DOHH2 (cell line): Measurements from ENCODE around the gene GRPR.
"Not testable (repeated sequence)": the region's sequence is repeated elsewhere in the genome, so short reads cannot be mapped to it uniquely, and the experiment has no call there.

Experiments used
- H3F3A ChIP-seq: fragments of 200-600 bp; sonication (generic), shearing (Covaris generic); 2 replicates; pipeline ENCODE4 v1.6.0; 2016; ENCODE audit warnings: antibody characterized with exemption, mild to moderate bottlenecking; ENCODE audit not compliant: control insufficient read depth, insufficient read depth
- H3K27ac ChIP-seq: fragments of 200-600 bp; sonication (generic); 2 replicates; pipeline ENCODE4 v1.5.1; 2014; ENCODE audit warnings: low read depth, mild to moderate bottlenecking, low read length, moderate library complexity
- H3K27me3 ChIP-seq: fragments of 200-600 bp; sonication (generic); 2 replicates; pipeline ENCODE4 v1.6.1; 2014; ENCODE audit warnings: mild to moderate bottlenecking, low read length, mixed read lengths; ENCODE audit not compliant: control insufficient read depth
- H3K36me3 ChIP-seq: fragments of 200-600 bp; sonication (generic); 2 replicates; pipeline ENCODE4 v1.6.1; 2014; ENCODE audit warnings: mild to moderate bottlenecking, low read length, moderate library complexity, mixed read lengths; ENCODE audit not compliant: control insufficient read depth
- H3K4me1 ChIP-seq: fragments of 200-600 bp; sonication (generic); 2 replicates; pipeline ENCODE4 v1.6.1; 2014; ENCODE audit warnings: mild to moderate bottlenecking, low read length, mixed read lengths; ENCODE audit not compliant: control insufficient read depth
- H3K4me2 ChIP-seq: fragments of 200-600 bp; sonication (generic); 2 replicates; pipeline ENCODE4 v1.6.0; 2014; ENCODE audit warnings: mild to moderate bottlenecking, low read length, moderate library complexity
- H3K4me3 ChIP-seq: fragments of 200-600 bp; sonication (generic); 2 replicates; pipeline ENCODE4 v1.5.1; 2014; ENCODE audit warnings: mild to moderate bottlenecking, low read length, mixed read lengths
- H3K79me2 ChIP-seq: fragments of 200-600 bp; sonication (generic); 2 replicates; pipeline ENCODE4 v1.6.1; 2014; ENCODE audit warnings: mild to moderate bottlenecking, low read length, mixed read lengths; ENCODE audit not compliant: control insufficient read depth
- H3K9me2 ChIP-seq: fragments of 200-600 bp; sonication (generic); replicated peaks from 2 replicates; pipeline ENCODE4 v1.6.1; 2014; ENCODE audit warnings: mild to moderate bottlenecking, low read length, mixed read lengths; ENCODE audit not compliant: control insufficient read depth
- H3K9me3 ChIP-seq: fragments of 200-600 bp; sonication (generic); 2 replicates; pipeline ENCODE4 v1.6.1; 2014; ENCODE audit warnings: antibody characterized with exemption, low read length, mixed read lengths; ENCODE audit not compliant: control insufficient read depth, insufficient read depth
- H4K20me1 ChIP-seq: fragments of 200-600 bp; sonication (generic); 2 replicates; pipeline ENCODE4 v1.6.0; 2014; ENCODE audit warnings: low read depth, mild to moderate bottlenecking, antibody characterized with exemption, low read length, moderate library complexity; ENCODE audit not compliant: control insufficient read depth, insufficient read depth
- CTCF ChIP-seq: fragments of 200-600 bp; sonication (generic); IDR thresholded peaks from one replicate; pipeline ENCODE4 v1.5.1; 2014; ENCODE audit warnings: antibody characterized with exemption, mild to moderate bottlenecking, low read depth, low read length; ENCODE audit not compliant: poor library complexity, severe bottlenecking
- EZH2phosphoT487 ChIP-seq: fragments of 200-600 bp; sonication (generic); IDR thresholded peaks from 2 replicates; pipeline ENCODE4 v1.6.1; 2017; ENCODE audit warnings: borderline replicate concordance, mild to moderate bottlenecking, antibody characterized with exemption, low read length, moderate library complexity, mixed read lengths

The GRPR gene

GRCh38 chrX:16156692-16157331, 33.4 kb downstream of the GRPR start:
- no peak for TF ChIP-seq EZH2phosphoT487
- TF ChIP-seq CTCF, result no peak
- Histone ChIP-seq H3F3A (no peaks in the 10 kb centered on the region), H3K36me3 (no peaks in the 10 kb centered on the region)

GRCh38 chrX:16160729-16161128, 37.4 kb downstream of the GRPR start:
- H4K20me1 ChIP-seq, result no peaks in the 10 kb centered on the region
- no peaks in the 10 kb centered on the region for H3K79me2 ChIP-seq
- H3K9me3 ChIP-seq, result no peaks in the 10 kb centered on the region
- H3K4me1 ChIP-seq, result no peaks in the 10 kb centered on the region
- H3K36me3 ChIP-seq, result no peaks in the 10 kb centered on the region
- H3K4me2 ChIP-seq, result no peak overlapping the region
- TF ChIP-seq EZH2phosphoT487, result no peak
- TF ChIP-seq CTCF, result no peak
- no peak overlapping the region for H3K4me3 ChIP-seq
- no peak overlapping the region for H3K27ac ChIP-seq
- no peaks in the 10 kb centered on the region for H3K27me3 ChIP-seq
- no peaks in the 10 kb centered on the region for H3F3A ChIP-seq
- no peaks in the 10 kb centered on the region for H3K9me2 ChIP-seq

More at GRCh38 chrX:16156692-16157331, 33.4 kb downstream of the GRPR start:
- Histone ChIP-seq H4K20me1 (no peaks in the 10 kb centered on the region), H3K79me2 (no peaks in the 10 kb centered on the region), H3K9me2 (no peaks in the 10 kb centered on the region), H3K4me2 (no peak overlapping the region), H3K27ac (no peak overlapping the region), H3K4me3 (no peak overlapping the region), H3K27me3 (no peaks in the 10 kb centered on the region), H3K9me3 (no peaks in the 10 kb centered on the region), H3K4me1 (no peaks in the 10 kb centered on the region)

DNA sequence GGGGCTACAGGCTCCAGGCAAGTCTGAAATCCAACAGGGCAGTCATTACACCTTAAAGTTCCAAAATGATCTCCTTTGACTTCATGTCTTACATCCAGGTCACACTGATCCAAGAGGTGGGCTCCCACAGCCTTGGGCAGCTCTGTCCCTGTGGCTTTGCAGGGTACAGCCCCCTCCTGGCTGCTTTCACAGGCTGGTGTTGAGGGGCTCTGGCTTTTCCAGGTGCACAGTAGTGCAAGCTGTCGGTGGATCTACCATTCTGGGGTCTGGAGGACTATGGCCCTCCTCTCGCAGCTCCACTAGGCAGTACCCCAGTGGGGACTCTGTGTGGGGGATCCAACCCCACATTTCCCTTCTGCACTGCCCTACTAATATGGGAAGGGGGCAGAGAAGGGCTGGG, 37.8 kb downstream of the GRPR start:
- H3K9me2 ChIP-seq, H3K27me3 ChIP-seq, H3K27ac ChIP-seq, H3K79me2 ChIP-seq, H4K20me1 ChIP-seq, H3K36me3 ChIP-seq, H3K4me1 ChIP-seq, H3K4me2 ChIP-seq, H3K4me3 ChIP-seq, H3F3A ChIP-seq, H3K9me3 ChIP-seq: not testable (repeated sequence)

- H3K4me1 ChIP-seq, result no peaks in the 10 kb centered on the region
- H3K4me3 ChIP-seq, result no peak overlapping the region
- H3F3A ChIP-seq, result no peaks in the 10 kb centered on the region
- H3K27me3 ChIP-seq, result no peaks in the 10 kb centered on the region
- H3K4me2 ChIP-seq, result no peak overlapping the region
- H4K20me1 ChIP-seq, result no peaks in the 10 kb centered on the region
- H3K36me3 ChIP-seq, result no peaks in the 10 kb centered on the region
- TF ChIP-seq CTCF, result no peak
- no peaks in the 10 kb centered on the region for H3K79me2 ChIP-seq
- H3K27ac ChIP-seq, result no peak overlapping the region
- no peaks in the 10 kb centered on the region for H3K9me3 ChIP-seq
- H3K9me2 ChIP-seq, result no peaks in the 10 kb centered on the region
These were observed 39.0 kb downstream of the GRPR start for GRCh38 chrX:16162391-16162790.
